ENCODE measurements around the gene SMC4.

- TF ChIP-seq CTCF (IDR thresholded peaks at IDR 0.05; ENCODE audit: low read depth, low read length) (no peak), EZH2phosphoT487 (IDR thresholded peaks at IDR 0.05; ENCODE audit: low read depth) (no peak)
Measured at GRCh38 chr3:160435747-160436146, 36.3 kb downstream of the SMC4 start.

Measured in OCI-LY3 (cell line).